Vagina (tissue), 2 donors: ENCODE data around the gene DSCAML1. TPM values are rescaled to one million over a fixed set of nuclear protein-coding genes. Genes with fewer than 3 reads are reported as not detected.

Source experiments
- DNase-seq, 2 donors: peaks; one replicate each; pipeline ENCODE4 v3.0.0-alpha.2; 2017; ENCODE audit errors: extremely low spot score in 2 of 2
- H3K27ac ChIP-seq: fragments of 200-600 bp; sonication (generic); one replicate; pipeline ENCODE4 v1.5.1; 2019
- H3K27me3 ChIP-seq: fragments of 200-600 bp; sonication (generic); one replicate; pipeline ENCODE4 v1.5.1; 2019
- H3K36me3 ChIP-seq, 2 donors: fragments of 200-600 bp; sonication (generic); one replicate each; pipeline ENCODE4 v1.5.1; 2017 to 2019
- H3K4me1 ChIP-seq: fragments of 200-600 bp; sonication (generic); one replicate; pipeline ENCODE4 v1.5.1; 2019
- H3K4me3 ChIP-seq, 2 donors: fragments of 200-600 bp; sonication (generic); 1 replicate in 1 of 2; 2 replicates in 1 of 2; pipeline ENCODE4 v1.5.1; 2016 to 2019
- H3K9me3 ChIP-seq: fragments of 200-600 bp; sonication (generic); one replicate; pipeline ENCODE4 v1.5.1; 2019
- POLR2A ChIP-seq, 2 donors: fragments of 450-650 bp; IDR thresholded peaks; one replicate each; pipeline ENCODE4 v1.6.1; 2017; ENCODE audit warnings: antibody characterized with exemption in 2 of 2, mild to moderate bottlenecking in 2 of 2, moderate library complexity in 2 of 2
- POLR2AphosphoS5 ChIP-seq, 2 donors: sonication (generic); formaldehyde crosslinking; IDR thresholded peaks; one replicate each; pipeline ENCODE4 v1.9.0; 2017; ENCODE audit warnings: antibody characterized with exemption in 2 of 2, mild to moderate bottlenecking in 2 of 2, low read depth in 1 of 2; ENCODE audit not compliant: insufficient read depth in 1 of 2
- intact Hi-C: fragments of 100-400 bp; cut with DNase I; formaldehyde crosslinking; loops from one replicate; pipeline ENCODE4 v1.15.1; 2023
- total RNA-seq: library from RNA; depleted of rRNA; stranded (reverse); fragments of >200 nt; gene quantifications from one replicate; pipeline ENCODE4 v1.2.3, GENCODE V29; 2016
- TF ChIP-seq, protein P1 (sequence below), 3 experiments: fragments of 450-650 bp in 2 of 3; fragments of 200-600 bp in 1 of 3; sonication (generic) in 1 of 3; IDR thresholded peaks; one replicate each; pipeline ENCODE4 v1.5.1; 2017 to 2019; ENCODE audit warnings: antibody characterized with exemption in 3 of 3, mild to moderate bottlenecking in 2 of 3, moderate library complexity in 2 of 3

Gene DSCAML1
- total RNA-seq, 1 donor from 2014 or later = 0.25 TPM

DNA sequence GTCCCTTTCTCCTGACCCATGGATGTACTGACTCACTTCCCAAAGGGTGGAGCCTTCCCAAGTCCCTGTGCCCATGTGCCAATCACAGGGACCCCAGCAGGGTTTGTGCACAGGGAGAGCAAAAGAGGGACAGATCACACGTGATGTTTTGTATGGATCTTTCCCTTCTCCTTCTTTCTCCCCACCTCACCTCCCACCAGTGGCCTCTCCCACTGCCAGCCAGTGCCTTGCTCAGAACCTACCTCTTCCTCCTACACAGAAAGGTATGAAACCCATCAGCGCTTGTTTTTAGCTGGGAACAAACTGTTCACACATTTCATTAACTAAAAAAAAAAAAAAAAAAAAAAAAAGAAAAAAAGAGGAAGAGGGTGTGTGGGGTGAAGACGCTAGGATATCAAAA lies 112.9 kb downstream of the DSCAML1 start:
- Histone ChIP-seq H3K9me3 (no peaks in the 10 kb centered on the region), H3K4me1 (no peaks in the 10 kb centered on the region), H3K27me3 (no peaks in the 10 kb centered on the region), H3K36me3 (no peaks in the 10 kb centered on the region), H3K4me3 (no peak overlapping the region), H3K27ac (no peak overlapping the region)
- DNase-seq = no peak
- intact Hi-C loops = no loop called here
- TF ChIP-seq POLR2AphosphoS5 (IDR thresholded peaks at IDR 0.05; ENCODE audit: insufficient read depth in 1 of 2, low read depth in 1 of 2) = no peak
- TF ChIP-seq, protein P1, sequence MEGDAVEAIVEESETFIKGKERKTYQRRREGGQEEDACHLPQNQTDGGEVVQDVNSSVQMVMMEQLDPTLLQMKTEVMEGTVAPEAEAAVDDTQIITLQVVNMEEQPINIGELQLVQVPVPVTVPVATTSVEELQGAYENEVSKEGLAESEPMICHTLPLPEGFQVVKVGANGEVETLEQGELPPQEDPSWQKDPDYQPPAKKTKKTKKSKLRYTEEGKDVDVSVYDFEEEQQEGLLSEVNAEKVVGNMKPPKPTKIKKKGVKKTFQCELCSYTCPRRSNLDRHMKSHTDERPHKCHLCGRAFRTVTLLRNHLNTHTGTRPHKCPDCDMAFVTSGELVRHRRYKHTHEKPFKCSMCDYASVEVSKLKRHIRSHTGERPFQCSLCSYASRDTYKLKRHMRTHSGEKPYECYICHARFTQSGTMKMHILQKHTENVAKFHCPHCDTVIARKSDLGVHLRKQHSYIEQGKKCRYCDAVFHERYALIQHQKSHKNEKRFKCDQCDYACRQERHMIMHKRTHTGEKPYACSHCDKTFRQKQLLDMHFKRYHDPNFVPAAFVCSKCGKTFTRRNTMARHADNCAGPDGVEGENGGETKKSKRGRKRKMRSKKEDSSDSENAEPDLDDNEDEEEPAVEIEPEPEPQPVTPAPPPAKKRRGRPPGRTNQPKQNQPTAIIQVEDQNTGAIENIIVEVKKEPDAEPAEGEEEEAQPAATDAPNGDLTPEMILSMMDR (IDR thresholded peaks at IDR 0.05) = no peak
- TF ChIP-seq POLR2A (IDR thresholded peaks at IDR 0.05) = no peak

DNA sequence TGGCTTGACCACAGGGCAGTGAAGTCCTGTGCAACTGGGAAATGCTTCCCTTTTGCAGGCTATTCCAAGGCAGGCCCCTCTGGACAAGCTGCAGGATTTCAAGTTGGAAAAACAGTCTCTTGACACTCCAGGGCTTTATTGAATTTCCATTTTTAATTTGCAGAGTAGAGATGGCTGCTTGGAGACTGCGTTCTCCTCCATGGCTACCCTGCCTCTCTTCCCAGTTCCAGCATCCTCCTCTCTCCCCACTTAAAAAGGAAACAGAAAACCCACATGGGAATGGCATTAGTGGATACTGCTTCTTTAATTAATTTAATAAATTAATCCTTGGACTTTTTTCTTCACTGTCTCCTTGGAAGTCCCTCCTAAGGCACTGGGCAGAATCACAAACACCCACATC lies 115.6 kb downstream of the DSCAML1 start:
- TF ChIP-seq, protein P1 (IDR thresholded peaks at IDR 0.05) = no peak
- TF ChIP-seq POLR2A (IDR thresholded peaks at IDR 0.05) = no peak
- TF ChIP-seq POLR2AphosphoS5 (IDR thresholded peaks at IDR 0.05; ENCODE audit: insufficient read depth in 1 of 2, low read depth in 1 of 2) = no peak
- Histone ChIP-seq H3K4me3 (no peak overlapping the region), H3K36me3 (no peaks in the 10 kb centered on the region), H3K4me1 (no peaks in the 10 kb centered on the region), H3K27ac (no peak overlapping the region), H3K9me3 (no peaks in the 10 kb centered on the region), H3K27me3 (no peaks in the 10 kb centered on the region)
- DNase-seq = no peak
- intact Hi-C loops = no loop called here

DNA sequence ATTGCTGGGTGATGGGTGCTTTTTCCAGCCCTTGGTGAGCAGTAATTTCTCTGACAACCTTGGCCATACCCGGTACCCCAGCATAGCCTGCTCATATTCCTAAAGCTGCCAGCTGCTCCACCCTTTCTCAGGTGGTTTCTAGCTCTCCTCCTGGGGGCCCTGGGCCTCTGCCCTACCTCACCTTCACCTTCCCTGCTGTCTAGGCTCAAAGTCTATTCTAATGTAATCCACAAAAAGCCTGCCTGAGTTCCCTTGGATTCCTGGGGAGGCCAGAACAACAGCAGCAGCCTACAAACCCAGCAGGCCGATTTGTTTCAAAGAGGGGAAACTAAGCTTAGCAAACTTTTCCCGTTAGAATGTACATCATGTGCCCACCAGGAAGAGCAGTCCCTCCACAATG lies 117.6 kb downstream of the DSCAML1 start:
- H3K27me3 ChIP-seq = no peaks in the 10 kb centered on the region
- TF ChIP-seq POLR2A (IDR thresholded peaks at IDR 0.05) (no peak), POLR2AphosphoS5 (IDR thresholded peaks at IDR 0.05; ENCODE audit: insufficient read depth in 1 of 2, low read depth in 1 of 2) (no peak)
- TF ChIP-seq, protein P1 (IDR thresholded peaks at IDR 0.05) = no peak

DNA sequence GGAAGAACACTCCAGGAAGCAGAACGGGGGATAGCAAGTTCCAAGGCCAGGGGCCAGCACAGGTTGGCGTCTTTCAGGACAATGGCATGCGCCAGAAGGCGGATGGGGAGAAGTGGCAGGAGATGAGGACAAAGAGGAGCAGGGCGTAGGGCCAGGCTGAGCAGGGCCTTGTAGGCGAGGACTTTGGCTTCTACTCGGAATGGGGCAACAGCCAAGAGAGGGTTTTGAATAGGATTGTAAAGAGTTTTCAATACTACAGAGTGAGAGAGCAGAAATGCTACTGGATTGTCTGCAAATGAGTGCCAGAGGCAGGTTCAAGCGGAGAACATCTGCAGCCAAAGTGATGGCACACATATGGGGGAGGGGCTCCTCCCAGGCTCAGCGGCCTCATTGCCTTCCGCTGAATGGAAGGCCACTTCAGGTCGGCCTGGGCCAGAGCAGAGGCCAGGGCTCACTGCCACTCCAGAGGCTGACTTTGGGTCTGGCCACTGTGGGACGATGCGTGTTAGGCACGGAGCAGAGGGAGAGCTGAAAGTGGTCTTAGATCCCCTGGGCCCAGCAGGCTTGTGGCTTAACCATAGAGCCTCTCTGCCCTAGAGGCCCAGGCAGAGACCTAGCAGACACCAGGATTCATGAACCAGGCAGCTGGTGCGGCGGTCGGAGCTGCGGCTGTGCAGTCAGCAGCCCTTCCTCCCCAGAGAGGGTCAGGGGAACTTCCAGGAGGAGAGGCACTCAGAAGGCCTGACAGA lies 118.2 kb downstream of the DSCAML1 start:
- H3K9me3 ChIP-seq = no peaks in the 10 kb centered on the region
- no peak overlapping the region for H3K4me3 ChIP-seq
- H3K4me1 ChIP-seq = no peaks in the 10 kb centered on the region
- intact Hi-C loops = no loop called here
- TF ChIP-seq POLR2AphosphoS5 (IDR thresholded peaks at IDR 0.05; ENCODE audit: insufficient read depth in 1 of 2, low read depth in 1 of 2) (no peak), POLR2A (IDR thresholded peaks at IDR 0.05) (no peak)
- TF ChIP-seq, protein P1 (IDR thresholded peaks at IDR 0.05) = no peak
- no peaks in the 10 kb centered on the region for H3K27me3 ChIP-seq
- no peak for DNase-seq
- no peak overlapping the region for H3K27ac ChIP-seq
- no peaks in the 10 kb centered on the region for H3K36me3 ChIP-seq

More for the DNA sequence above, 117.6 kb downstream of the DSCAML1 start:
- Histone ChIP-seq H3K4me1 (no peaks in the 10 kb centered on the region), H3K9me3 (no peaks in the 10 kb centered on the region), H3K4me3 (no peak overlapping the region), H3K36me3 (no peaks in the 10 kb centered on the region), H3K27ac (no peak overlapping the region)
- DNase-seq = no peak
- intact Hi-C loops = no loop called here

DNA sequence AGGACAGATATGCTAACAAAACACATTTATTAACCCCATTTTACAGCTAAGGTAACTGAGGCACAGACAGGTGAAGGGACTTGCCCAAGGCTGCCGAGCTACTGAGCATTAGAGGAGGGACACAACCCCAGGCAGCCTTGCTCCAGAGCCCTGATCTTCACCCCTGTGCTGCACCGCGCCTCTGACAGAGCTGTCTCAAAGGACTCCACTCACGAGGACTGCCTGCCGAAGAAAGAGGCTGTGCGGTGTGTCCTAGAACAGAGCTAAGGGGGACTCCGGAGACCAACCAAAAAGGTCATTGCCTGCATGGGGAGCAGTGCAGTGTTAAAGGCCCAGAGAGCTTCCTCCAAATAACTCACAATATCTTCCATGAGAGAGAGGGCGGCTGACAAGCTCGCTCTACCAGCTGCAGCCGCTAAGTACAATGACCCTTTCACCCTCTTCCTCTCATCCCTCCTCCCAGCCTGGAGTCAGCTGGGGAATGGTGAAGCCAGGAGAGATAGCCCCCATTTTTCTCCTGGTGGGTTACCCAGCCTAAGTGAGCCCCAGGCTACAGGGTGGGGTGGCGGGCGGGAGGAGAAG lies 119.2 kb downstream of the DSCAML1 start:
- H3K27me3 ChIP-seq = no peaks in the 10 kb centered on the region
- no peak for TF ChIP-seq POLR2A (IDR thresholded peaks at IDR 0.05)
- TF ChIP-seq, protein P1 (IDR thresholded peaks at IDR 0.05) = no peak
- no peak for TF ChIP-seq POLR2AphosphoS5 (IDR thresholded peaks at IDR 0.05; ENCODE audit: insufficient read depth in 1 of 2, low read depth in 1 of 2)
- no peaks in the 10 kb centered on the region for H3K9me3 ChIP-seq
- no peaks in the 10 kb centered on the region for H3K4me1 ChIP-seq
- no peak overlapping the region for H3K27ac ChIP-seq
- no peak for DNase-seq
- intact Hi-C loops = no loop called here
- H3K4me3 ChIP-seq = no peak overlapping the region
- no peaks in the 10 kb centered on the region for H3K36me3 ChIP-seq
